ENCODE results near the gene MLEC. TPM values are rescaled to one million over a fixed set of nuclear protein-coding genes. Genes with fewer than 3 reads are reported as not detected.

The MLEC gene
- total RNA-seq, 6 donors from 2014 or later: 29.3 to 125 (median 71.2) TPM

DNA sequence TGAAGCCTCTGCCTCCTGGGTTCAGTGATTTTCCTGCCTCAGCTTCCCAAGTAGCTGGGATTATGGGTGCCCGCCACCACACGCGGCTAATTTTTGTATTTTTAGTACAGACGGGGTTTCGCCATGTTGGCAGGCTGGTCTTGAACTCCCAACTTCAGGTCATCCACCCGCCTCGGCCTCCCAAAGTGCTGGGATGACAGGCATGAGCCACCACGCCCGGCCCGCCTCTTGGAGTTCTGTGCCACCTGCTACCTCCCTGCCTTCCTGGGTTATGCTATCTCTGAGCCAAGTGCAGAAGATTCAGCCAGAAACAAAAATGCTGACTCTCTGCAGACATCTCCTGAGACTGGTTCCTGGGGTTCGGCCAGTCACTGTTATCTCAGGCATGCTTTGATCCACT is 33.3 kb upstream of the MLEC start:
- 90 to 93% methylated on average over 11 of the region's 11 CpGs for WGBS, 2 donors
- peaks cover 7 to 14% (median 12%) of the 10 kb centered on the region in 4 donors for H3K4me1 ChIP-seq
- peaks cover 0 to 7% (median 0%) of the 10 kb centered on the region in 4 donors for H3K27me3 ChIP-seq
- H3K4me3 ChIP-seq: no peak overlapping the region
- H3K9me3 ChIP-seq: no peaks in the 10 kb centered on the region
- TF ChIP-seq POLR2A (IDR thresholded peaks at IDR 0.05): no peak
- TF ChIP-seq, protein P1, sequence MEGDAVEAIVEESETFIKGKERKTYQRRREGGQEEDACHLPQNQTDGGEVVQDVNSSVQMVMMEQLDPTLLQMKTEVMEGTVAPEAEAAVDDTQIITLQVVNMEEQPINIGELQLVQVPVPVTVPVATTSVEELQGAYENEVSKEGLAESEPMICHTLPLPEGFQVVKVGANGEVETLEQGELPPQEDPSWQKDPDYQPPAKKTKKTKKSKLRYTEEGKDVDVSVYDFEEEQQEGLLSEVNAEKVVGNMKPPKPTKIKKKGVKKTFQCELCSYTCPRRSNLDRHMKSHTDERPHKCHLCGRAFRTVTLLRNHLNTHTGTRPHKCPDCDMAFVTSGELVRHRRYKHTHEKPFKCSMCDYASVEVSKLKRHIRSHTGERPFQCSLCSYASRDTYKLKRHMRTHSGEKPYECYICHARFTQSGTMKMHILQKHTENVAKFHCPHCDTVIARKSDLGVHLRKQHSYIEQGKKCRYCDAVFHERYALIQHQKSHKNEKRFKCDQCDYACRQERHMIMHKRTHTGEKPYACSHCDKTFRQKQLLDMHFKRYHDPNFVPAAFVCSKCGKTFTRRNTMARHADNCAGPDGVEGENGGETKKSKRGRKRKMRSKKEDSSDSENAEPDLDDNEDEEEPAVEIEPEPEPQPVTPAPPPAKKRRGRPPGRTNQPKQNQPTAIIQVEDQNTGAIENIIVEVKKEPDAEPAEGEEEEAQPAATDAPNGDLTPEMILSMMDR (IDR thresholded peaks at IDR 0.05): no peak
- no peak overlapping the region for H3K27ac ChIP-seq
- DNase-seq (peak in 1 of 2 donors; percentile 45), ATAC-seq (ENCODE audit: low FRiP score in 2 of 2) (no peak)
- no peaks in the 10 kb centered on the region for H3K36me3 ChIP-seq

DNA sequence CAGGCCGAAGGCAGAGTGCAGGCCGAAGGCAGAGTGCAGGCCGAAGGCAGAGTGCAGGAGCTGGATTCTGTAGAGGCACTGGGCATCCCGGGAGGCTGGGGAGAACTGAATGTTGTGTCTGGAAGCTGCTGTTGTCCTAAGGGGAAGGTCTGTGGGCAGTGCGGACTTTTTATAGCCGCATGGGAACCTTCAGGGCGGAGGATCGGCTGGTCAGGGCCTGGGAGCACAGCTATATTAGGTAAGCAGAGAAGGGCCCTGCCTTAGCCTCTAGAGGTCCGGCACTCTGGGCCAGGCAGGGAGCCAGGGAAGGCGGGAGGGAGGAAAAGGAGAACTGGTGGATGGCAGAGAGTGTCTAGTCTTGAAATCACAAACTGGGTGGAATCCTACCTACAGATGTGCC is 32.3 kb upstream of the MLEC start:
- no peaks in the 10 kb centered on the region for H3K36me3 ChIP-seq
- 79 to 80% methylated on average over 8 of the region's 10 CpGs for WGBS, 2 donors

DNA sequence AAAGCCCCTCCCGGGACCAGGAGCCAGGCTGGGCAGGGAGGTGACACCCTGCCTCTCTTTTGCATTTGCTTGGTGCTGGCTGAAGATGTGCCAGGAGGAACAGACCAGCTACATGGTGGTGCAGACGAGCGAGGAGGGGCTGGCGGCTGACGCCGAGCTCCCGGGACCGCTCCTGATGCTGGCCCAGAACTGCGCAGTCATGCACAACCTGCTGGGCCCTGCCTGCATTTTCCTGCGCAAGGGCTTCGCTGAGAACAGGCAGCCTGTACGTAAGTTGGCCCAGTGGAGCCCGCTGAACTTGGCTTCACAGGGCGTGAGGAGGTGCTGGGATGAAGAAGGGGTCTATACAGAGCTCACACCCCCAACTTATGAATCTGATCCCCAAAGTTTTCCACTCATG is 30.9 kb upstream of the MLEC start:
- no peak overlapping the region for H3K27ac ChIP-seq
- no peaks in the 10 kb centered on the region for H3K36me3 ChIP-seq
- TF ChIP-seq POLR2A (IDR thresholded peaks at IDR 0.05) (no peak), POLR2AphosphoS5 (IDR thresholded peaks at IDR 0.05) (no peak), EP300 (IDR thresholded peaks at IDR 0.05) (no peak)
- TF ChIP-seq, protein P1 (IDR thresholded peaks at IDR 0.05): no peak
- H3K9me3 ChIP-seq: no peaks in the 10 kb centered on the region
- no peak for DNase-seq
- H3K27me3 ChIP-seq: no peaks in the 10 kb centered on the region
- WGBS, 2 donors: 88 to 100% methylated on average over 1 to 14 of the region's 14 CpGs
- H3K4me3 ChIP-seq: no peak overlapping the region
- no peaks in the 10 kb centered on the region for H3K4me1 ChIP-seq
- ATAC-seq (ENCODE audit: low FRiP score in 2 of 2): no peak

More for the DNA sequence above, 32.3 kb upstream of the MLEC start:
- peaks cover 0 to 5% (median 3%) of the 10 kb centered on the region in 4 donors for H3K4me1 ChIP-seq
- no peaks in the 10 kb centered on the region for H3K9me3 ChIP-seq
- H3K4me3 ChIP-seq: no peak overlapping the region
- DNase-seq (no peak), ATAC-seq (ENCODE audit: low FRiP score in 2 of 2) (peak in 1 of 2 donors; percentile 38)
- H3K27me3 ChIP-seq: peaks cover 0 to 3% (median 0%) of the 10 kb centered on the region in 4 donors
- H3K27ac ChIP-seq: no peak overlapping the region
- TF ChIP-seq POLR2AphosphoS5 (IDR thresholded peaks at IDR 0.05): no peak
- no peak for TF ChIP-seq EP300 (IDR thresholded peaks at IDR 0.05)
- TF ChIP-seq POLR2A (IDR thresholded peaks at IDR 0.05): no peak
- TF ChIP-seq, protein P1 (IDR thresholded peaks at IDR 0.05): no peak

DNA sequence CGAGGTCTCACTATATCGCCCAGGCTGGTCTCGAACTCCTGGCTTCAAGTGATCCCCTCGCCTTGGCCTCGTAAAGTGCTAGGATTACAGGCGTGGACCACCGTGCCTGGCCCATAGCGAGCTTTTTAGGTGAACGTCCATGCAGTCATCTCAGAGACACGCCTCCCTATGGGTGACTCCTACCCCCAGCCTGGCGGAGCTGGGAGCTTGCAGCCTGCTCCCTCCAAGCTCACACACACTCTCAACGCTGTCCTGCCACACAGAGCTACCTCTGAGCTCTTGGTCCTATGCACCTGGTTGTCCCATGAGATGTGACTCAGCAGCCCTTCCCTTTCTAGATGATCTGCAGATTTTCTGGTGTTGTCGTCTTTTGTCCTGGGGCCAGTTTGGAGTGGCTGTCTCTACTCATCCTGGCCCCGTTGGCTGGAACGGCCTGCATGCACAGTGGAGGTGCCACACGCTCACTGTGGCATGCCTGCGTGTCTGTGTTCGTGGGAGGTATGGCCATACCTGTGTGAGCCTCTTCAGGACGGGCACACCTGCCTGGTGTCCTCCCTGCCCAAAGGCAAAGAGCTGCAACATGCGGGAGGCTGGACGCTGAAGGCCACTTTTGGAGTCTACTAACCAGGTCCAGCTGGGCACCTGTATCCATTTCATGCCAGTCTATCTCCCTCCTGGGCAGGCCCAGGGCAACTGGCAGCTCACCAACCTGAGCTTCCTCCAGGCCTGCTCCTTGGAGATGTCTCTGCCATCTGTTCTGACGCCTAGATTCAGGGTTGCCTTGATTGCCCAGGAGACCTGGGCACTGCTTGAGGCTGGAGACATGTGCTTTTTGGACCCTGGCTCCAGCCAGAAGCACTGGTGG is 28.4 kb upstream of the MLEC start:
- TF ChIP-seq POLR2A (IDR thresholded peaks at IDR 0.05) (no peak), POLR2AphosphoS5 (IDR thresholded peaks at IDR 0.05) (no peak), EP300 (IDR thresholded peaks at IDR 0.05) (no peak)
- TF ChIP-seq, protein P1 (IDR thresholded peaks at IDR 0.05): no peak
- Histone ChIP-seq H3K9me3 (no peaks in the 10 kb centered on the region), H3K4me1 (no peaks in the 10 kb centered on the region), H3K27ac (no peak overlapping the region), H3K27me3 (no peaks in the 10 kb centered on the region), H3K36me3 (no peaks in the 10 kb centered on the region), H3K4me3 (no peak overlapping the region)
- ATAC-seq (ENCODE audit: low FRiP score in 2 of 2) (no peak), DNase-seq (no peak)
- WGBS, 2 donors: 88 to 92% methylated on average over 17 to 19 of the region's 22 CpGs

DNA sequence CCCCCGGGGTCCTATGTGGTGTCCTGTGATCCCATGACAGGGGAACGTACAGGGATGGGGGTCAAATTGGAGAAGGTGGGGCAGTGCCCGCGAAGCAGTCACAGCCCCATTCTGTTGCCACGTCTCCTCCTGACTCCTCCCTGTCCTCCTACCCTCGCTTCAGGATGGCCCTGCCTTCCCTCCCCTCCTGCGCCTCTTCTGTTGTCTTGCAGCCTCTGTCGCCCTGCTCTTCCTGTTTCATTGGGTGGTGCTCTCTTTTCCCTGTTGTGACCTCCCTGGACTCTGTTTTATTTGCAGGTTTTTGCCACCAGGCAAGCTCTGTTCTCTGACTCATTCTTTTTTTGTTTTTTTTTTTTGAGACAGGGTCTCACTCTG is 27.8 kb upstream of the MLEC start:
- DNase-seq: no peak
- Histone ChIP-seq H3K4me3 (no peak overlapping the region), H3K27ac (no peak overlapping the region), H3K4me1 (no peaks in the 10 kb centered on the region), H3K9me3 (no peaks in the 10 kb centered on the region), H3K27me3 (no peaks in the 10 kb centered on the region), H3K36me3 (no peaks in the 10 kb centered on the region)
- no peak for TF ChIP-seq POLR2AphosphoS5 (IDR thresholded peaks at IDR 0.05)
- TF ChIP-seq EP300 (IDR thresholded peaks at IDR 0.05): no peak
- TF ChIP-seq POLR2A (IDR thresholded peaks at IDR 0.05): no peak
- TF ChIP-seq, protein P1 (IDR thresholded peaks at IDR 0.05): no peak
- ATAC-seq (ENCODE audit: low FRiP score in 2 of 2): no peak
- WGBS, 2 donors: 53 to 60% methylated on average over 8 of the region's 8 CpGs
